Astrocyte of the cerebellum (primary cell): ENCODE measurements around the gene SDF4.

Experiments
- DNase-seq: peaks from one replicate; pipeline ENCODE4 v3.0.0-alpha.2; 2011; ENCODE audit warnings: low read depth
- H3K4me3 ChIP-seq: 2 replicates; pipeline ENCODE4 v1.5.1; 2011; ENCODE audit warnings: mild to moderate bottlenecking, low read depth, low read length, moderate library complexity
- in situ Hi-C: cut with HindIII; loops from 2 replicates; pipeline ENCODE4 v1.10.0; 2017; ENCODE audit warnings: low sequenced_read_pairs
- TF ChIP-seq, protein P1 (sequence below): IDR thresholded peaks from 2 replicates; pipeline ENCODE4 v1.5.1; 2012; ENCODE audit warnings: low read length, low read depth, moderate library complexity, mild to moderate bottlenecking; ENCODE audit errors: missing control alignments

The SDF4 gene

DNA sequence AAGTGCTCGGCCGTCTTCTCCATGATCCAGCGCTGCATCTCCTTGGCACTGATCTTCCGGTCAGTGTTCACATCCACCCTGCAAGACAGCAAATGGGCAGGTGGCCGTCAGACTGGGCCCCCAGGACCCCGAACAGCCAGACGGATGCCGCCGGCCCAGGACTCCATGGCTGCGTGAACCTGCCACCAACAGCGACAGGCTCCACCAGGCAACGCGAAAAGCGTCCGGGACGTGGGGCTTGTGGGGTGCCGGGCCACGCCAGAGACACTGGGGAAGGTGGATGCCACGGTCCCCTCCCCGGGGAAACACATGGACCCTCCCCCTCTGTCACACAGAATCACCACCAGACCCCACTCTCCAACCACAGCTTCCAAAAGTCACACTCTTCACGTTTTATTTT lies 7.9 kb downstream of the SDF4 start:
- TF ChIP-seq, protein P1, sequence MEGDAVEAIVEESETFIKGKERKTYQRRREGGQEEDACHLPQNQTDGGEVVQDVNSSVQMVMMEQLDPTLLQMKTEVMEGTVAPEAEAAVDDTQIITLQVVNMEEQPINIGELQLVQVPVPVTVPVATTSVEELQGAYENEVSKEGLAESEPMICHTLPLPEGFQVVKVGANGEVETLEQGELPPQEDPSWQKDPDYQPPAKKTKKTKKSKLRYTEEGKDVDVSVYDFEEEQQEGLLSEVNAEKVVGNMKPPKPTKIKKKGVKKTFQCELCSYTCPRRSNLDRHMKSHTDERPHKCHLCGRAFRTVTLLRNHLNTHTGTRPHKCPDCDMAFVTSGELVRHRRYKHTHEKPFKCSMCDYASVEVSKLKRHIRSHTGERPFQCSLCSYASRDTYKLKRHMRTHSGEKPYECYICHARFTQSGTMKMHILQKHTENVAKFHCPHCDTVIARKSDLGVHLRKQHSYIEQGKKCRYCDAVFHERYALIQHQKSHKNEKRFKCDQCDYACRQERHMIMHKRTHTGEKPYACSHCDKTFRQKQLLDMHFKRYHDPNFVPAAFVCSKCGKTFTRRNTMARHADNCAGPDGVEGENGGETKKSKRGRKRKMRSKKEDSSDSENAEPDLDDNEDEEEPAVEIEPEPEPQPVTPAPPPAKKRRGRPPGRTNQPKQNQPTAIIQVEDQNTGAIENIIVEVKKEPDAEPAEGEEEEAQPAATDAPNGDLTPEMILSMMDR = no peak
- no peak overlapping the region for H3K4me3 ChIP-seq
- in situ Hi-C loops = no loop called here
- DNase-seq = no peak

DNA sequence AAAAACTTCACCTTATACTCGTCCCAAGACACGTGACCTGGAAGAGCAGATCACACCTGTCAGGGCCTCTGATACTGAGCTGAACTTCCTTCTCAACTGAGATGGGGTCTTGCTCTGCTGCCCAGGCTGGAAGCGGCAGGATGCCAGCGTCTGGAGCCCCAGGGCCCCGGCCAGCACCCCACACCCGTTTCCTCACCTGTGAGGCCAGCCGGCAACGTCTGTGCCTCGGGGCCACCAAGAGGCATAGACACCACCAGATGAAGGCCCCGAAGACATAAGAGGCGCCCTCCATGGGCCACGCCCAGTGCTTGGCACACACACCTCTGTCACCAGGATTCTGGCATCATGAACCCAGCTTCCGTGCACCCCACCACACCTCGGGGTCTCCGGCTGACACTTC lies 8.5 kb downstream of the SDF4 start:
- H3K4me3 ChIP-seq = no peak overlapping the region
- TF ChIP-seq, protein P1 = no peak
- in situ Hi-C loops = no loop called here
- DNase-seq = no peak

DNA sequence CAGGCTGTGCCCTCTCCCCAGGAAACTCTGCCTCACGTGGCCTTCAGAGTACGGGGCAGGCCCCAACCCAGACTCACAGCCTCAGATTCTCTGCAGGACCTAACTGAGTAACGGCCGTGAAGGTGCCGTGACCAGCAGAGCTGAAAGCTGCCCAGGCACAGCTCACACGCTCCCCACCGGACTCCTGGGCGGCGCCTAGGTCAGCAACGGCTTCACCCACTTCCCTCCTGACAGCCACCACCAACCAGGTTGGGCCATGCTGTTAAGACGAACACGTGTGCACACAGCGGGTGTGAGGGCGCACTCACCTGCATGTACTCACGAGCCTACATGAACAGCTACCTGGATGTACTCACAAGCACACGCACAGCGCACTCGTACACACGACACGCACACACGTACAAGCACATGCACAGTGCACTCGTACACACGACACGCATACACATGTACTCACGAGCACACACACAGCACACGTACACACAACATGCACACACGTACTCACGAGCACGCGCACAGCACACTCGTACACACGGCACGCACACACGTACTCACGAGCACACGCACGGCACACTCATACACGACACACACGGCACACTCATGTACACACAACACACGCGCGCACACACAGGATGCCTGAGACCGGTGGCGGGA lies 9.1 kb downstream of the SDF4 start:
- no peak overlapping the region for H3K4me3 ChIP-seq
- in situ Hi-C loops = no loop called here
- TF ChIP-seq, protein P1 = no peak
- no peak for DNase-seq

DNA sequence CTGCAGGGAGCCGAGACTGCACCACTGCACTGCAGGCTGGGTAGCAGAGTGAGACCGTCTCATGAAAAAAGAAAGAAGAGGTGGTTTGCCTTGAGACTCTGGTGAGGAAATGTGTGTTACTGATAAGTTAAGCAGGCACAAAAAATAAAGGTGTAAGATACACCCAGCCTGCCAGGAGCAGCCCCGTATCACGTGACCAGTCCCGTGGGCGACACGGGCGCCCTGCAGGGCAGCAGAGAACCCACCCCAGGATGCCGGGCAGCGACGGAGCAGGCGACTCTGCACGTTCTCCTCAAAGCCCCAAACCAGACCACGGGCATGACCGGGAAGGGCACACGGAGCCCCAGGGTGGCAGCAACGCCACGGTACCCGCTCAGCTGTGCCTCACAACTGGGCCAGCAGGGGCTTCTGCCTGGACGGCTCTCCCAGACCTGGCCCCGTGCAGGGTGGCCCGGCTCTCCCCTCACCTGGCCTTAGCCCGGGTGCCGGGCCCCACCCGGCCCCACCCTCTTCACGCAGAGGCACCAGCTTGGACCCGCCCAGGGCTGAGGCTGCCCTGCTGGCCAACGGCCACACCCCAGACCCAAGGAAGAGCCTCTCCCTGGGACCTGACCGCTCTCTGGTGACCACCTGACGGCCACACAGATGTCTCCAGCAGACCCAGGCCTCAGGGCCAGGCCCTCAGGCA lies 9.8 kb downstream of the SDF4 start:
- TF ChIP-seq, protein P1 = no peak
- in situ Hi-C loops = no loop called here
- no peak for DNase-seq
- H3K4me3 ChIP-seq = no peak overlapping the region

DNA sequence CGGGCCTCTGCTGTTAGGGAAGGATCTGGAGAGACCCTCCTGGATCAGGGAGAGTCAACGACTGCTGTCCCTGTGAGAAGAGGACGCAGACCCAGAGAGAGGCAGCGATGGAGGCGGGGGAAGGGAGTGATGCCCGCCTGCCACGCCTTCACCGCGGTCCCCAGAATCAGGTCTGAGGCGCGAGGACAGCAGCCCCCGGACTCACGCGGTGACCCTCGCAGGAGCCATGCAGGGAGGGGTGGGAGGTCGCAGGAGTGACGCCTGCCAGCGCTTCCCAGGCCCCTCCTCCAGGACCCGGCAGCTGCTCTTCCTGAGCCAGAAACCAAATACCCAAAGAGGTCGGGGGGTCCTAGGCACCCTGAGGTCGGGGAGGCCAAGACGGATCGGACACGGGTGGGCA lies 11.6 kb downstream of the SDF4 start:
- DNase-seq = no peak
- in situ Hi-C loops = no loop called here
- H3K4me3 ChIP-seq = no peak overlapping the region
- TF ChIP-seq, protein P1 = no peak

DNA sequence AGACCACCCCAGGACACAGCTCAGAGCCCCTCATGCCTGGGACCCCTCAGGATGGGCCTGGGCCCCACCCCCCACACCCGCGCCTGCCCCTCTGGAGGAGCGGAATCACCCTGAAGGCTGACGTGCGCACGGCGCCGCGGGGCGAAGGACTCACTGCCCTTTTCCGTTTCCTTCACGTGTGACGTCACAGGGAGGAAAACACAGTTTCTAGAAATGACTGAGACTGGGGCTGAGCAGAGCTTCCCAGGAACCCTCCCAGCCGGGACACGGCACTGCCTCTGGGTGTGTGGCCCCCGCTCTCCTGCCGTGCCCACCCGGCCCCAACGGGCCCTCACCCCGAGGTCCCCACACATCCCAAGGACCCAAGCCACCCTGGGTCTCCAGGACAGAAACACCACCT lies 12.5 kb downstream of the SDF4 start:
- TF ChIP-seq, protein P1 = no peak
- in situ Hi-C loops = no loop called here
- DNase-seq = no peak
- no peak overlapping the region for H3K4me3 ChIP-seq
